Neutrophil (primary cell): ENCODE measurements around the gene ACTR2.

Experiments
- H3K27ac ChIP-seq: fragments of 200-600 bp; sonication (generic); 2 replicates; pipeline ENCODE4 v1.5.1; 2016; ENCODE audit warnings: mild to moderate bottlenecking, moderate library complexity
- H3K27me3 ChIP-seq: fragments of 200-600 bp; sonication (generic); 2 replicates; pipeline ENCODE4 v1.6.0; 2016; ENCODE audit warnings: mild to moderate bottlenecking
- H3K36me3 ChIP-seq: fragments of 200-600 bp; sonication (generic); 2 replicates; pipeline ENCODE4 v1.5.1; 2017
- H3K4me1 ChIP-seq, 2 experiments: fragments of 200-600 bp in 1 of 2; sonication (generic) in 1 of 2; 1 replicate in 1 of 2; 2 replicates in 1 of 2; pipeline versions ENCODE4 v1.5.1 to v1.6.1; 2013 to 2016; ENCODE audit warnings: low read depth in 1 of 2, low read length in 1 of 2, mild to moderate bottlenecking in 1 of 2, moderate library complexity in 1 of 2; ENCODE audit not compliant: control insufficient read depth in 1 of 2, insufficient read depth in 1 of 2
- H3K4me3 ChIP-seq, 2 experiments: fragments of 200-600 bp in 1 of 2; sonication (generic) in 1 of 2; 1 replicate in 1 of 2; 2 replicates in 1 of 2; pipeline ENCODE4 v1.5.1; 2013 to 2016; ENCODE audit warnings: low read depth in 1 of 2, low read length in 1 of 2, mild to moderate bottlenecking in 1 of 2, moderate library complexity in 1 of 2
- H3K9me3 ChIP-seq: fragments of 200-600 bp; sonication (generic); 2 replicates; pipeline ENCODE4 v1.5.1; 2016
- TF ChIP-seq, protein P1 (sequence below): fragments of 200-600 bp; sonication (generic); IDR thresholded peaks from 2 replicates; pipeline ENCODE4 v1.5.1; 2016; ENCODE audit warnings: antibody characterized with exemption

ACTR2 gene

DNA sequence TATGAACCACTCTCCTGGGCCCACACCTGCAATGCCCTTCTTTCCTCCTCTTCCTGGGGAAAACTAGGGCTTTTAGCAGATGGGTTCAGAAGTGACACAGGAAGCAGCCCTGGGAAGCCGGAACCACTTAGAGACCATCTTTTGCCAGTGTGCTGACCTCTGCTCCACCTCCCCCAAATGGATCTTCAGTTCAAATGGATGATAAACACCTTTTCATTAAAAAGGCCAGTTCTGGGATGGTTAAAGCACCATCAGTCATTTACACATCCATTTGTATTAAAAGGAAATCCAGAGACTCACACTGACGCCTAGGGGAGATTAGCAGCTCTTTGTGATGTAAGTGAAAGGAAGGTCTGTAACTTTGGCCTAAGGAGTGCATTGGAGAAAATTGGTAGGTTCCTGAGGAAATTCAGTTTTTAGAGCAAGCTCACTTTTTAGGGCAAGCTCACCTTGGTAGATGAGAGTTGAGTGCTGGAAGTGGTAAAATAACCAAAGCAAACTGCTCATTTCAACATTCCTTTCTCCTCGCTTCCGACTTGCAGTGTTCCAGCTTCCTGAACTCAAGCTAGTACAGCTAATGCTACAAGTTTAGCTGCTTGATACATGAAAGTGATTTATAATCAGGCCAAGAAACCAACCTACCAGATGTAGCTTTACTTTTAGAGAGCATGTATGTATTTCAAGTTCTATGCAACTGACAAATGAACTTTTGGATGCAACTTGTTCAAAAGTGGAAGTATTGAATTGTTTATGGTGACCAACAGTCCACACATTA is 47.7 kb downstream of the ACTR2 start:
- TF ChIP-seq, protein P1, sequence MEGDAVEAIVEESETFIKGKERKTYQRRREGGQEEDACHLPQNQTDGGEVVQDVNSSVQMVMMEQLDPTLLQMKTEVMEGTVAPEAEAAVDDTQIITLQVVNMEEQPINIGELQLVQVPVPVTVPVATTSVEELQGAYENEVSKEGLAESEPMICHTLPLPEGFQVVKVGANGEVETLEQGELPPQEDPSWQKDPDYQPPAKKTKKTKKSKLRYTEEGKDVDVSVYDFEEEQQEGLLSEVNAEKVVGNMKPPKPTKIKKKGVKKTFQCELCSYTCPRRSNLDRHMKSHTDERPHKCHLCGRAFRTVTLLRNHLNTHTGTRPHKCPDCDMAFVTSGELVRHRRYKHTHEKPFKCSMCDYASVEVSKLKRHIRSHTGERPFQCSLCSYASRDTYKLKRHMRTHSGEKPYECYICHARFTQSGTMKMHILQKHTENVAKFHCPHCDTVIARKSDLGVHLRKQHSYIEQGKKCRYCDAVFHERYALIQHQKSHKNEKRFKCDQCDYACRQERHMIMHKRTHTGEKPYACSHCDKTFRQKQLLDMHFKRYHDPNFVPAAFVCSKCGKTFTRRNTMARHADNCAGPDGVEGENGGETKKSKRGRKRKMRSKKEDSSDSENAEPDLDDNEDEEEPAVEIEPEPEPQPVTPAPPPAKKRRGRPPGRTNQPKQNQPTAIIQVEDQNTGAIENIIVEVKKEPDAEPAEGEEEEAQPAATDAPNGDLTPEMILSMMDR: no peak
- no peak overlapping the region for H3K4me3 ChIP-seq
- peaks cover 48% of the 10 kb centered on the region for H3K36me3 ChIP-seq
- H3K27me3 ChIP-seq: no peaks in the 10 kb centered on the region
- H3K9me3 ChIP-seq: no peaks in the 10 kb centered on the region
- H3K27ac ChIP-seq: peak overlapping the region; percentile 34
- H3K4me1 ChIP-seq: peaks cover 7 to 14% of the 10 kb centered on the region in 2 experiments

DNA sequence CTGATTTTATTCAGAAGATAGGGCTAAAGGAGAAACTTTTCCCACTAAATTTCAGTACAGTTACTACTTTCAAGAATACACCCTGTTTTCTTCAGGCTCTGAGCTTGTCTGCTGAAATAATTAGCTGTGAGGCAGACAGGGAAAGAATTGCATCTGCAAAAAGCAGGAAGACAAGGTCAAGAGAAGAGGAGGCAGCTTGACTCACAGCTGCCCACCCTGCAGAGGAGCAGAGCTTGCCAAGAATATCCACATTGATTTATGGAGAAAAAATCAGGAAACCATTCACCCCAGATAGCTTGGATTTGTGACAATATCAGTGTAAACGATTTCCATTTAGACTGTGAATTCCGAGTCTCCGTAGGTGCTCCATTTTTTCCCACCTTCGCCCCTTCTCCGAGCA is 49.0 kb downstream of the ACTR2 start:
- TF ChIP-seq, protein P1: no peak

DNA sequence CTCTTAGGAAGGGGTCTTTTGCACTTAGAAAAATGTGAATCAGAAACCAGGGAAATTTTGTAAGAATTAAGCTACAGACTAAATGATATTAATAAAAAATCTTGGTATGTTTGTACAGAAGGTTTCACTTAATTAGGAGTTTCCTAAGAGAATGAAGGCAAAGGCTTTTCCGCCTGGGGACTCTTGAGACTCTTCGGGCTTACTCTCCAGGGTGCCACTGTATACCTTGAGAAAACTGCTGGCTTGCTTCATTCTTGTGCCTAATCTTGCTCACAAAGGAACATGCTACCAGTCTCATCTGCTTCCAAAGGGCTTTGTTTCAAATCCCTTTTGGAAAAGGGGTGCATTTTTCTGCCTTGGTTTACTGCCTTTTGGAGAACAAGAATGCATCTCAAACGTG is 49.5 kb downstream of the ACTR2 start:
- TF ChIP-seq, protein P1: no peak
- H3K4me1 ChIP-seq: peaks cover 7 to 14% of the 10 kb centered on the region in 2 experiments

More for the DNA sequence above, 49.0 kb downstream of the ACTR2 start:
- H3K4me1 ChIP-seq: peaks cover 7 to 14% of the 10 kb centered on the region in 2 experiments
- H3K27me3 ChIP-seq: no peaks in the 10 kb centered on the region
- no peak overlapping the region for H3K27ac ChIP-seq
- H3K36me3 ChIP-seq: peaks cover 40% of the 10 kb centered on the region
- H3K9me3 ChIP-seq: no peaks in the 10 kb centered on the region
- H3K4me3 ChIP-seq: no peak overlapping the region

DNA sequence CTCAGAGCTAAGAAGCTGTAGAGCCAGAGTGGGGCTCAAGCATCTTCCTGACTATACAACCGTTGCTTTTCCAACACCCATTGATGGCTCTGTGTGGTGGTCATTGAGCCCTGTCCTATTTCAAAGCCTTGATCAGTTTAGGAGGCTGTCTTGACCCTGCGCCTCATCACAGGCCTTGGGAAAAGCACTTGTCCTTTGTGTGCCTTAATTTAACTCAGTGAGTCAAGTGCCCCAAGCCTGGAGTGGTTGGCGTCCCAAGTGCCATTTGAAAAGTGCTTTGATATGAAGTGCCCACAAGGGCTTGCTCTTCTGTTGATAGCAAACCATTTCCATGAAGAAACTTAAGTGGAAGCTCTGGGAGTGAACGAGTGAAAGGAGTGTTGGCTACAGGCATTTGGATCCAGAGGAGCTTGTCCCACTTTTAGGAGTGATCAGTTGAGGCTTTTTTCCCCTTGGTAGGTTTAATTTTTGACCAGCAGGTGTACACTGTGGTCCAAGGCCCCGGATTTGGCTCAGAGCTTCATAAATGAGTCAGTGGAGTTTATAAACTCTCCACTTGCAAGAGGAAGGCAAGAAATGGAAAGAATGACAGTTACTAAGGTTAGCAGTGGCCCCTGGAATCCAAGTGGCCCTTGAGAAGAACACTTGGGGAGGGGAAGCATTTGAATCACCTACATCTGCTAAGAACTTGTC is 50.3 kb downstream of the ACTR2 start:
- H3K4me1 ChIP-seq: peaks cover 7 to 14% of the 10 kb centered on the region in 2 experiments
- H3K4me3 ChIP-seq: no peak overlapping the region
- no peaks in the 10 kb centered on the region for H3K27me3 ChIP-seq
- H3K27ac ChIP-seq: no peak overlapping the region
- no peaks in the 10 kb centered on the region for H3K9me3 ChIP-seq
- TF ChIP-seq, protein P1: no peak
- peaks cover 27% of the 10 kb centered on the region for H3K36me3 ChIP-seq

More for the DNA sequence above, 49.5 kb downstream of the ACTR2 start:
- Histone ChIP-seq H3K36me3 (peaks cover 35% of the 10 kb centered on the region), H3K27me3 (no peaks in the 10 kb centered on the region), H3K27ac (no peak overlapping the region), H3K9me3 (no peaks in the 10 kb centered on the region), H3K4me3 (no peak overlapping the region)

DNA sequence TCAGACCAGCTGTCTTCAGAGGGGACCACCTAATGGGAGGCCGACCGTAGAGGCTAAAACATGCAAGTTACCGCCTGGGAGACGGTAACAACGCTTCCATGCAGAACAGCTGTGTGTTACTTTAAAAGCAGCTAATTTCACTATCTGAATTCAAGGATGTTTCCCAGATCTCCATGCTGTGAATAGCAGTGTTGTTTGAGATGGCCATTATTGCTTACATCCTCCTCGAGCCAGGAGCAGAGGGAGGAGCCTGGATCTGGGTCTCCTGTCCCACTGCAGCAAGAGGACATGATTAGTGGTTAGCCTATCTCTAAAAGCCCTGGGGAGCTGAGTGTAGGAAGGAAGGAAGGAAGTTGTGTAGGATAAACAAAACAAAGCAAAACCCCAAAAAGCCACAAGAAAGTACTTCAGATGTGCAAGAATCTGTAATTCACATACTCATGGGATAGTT is 50.9 kb downstream of the ACTR2 start:
- no peak overlapping the region for H3K27ac ChIP-seq
- peaks cover 7 to 14% of the 10 kb centered on the region in 2 experiments for H3K4me1 ChIP-seq
- H3K27me3 ChIP-seq: no peaks in the 10 kb centered on the region
- H3K36me3 ChIP-seq: peaks cover 21% of the 10 kb centered on the region
- H3K9me3 ChIP-seq: no peaks in the 10 kb centered on the region
- H3K4me3 ChIP-seq: no peak overlapping the region
- TF ChIP-seq, protein P1: no peak
